HG02623 (cell line): Measurements from ENCODE around the gene PTPRU.
"Not testable (repeated sequence)": the region's sequence is repeated elsewhere in the genome, so short reads cannot be mapped to it uniquely, and the experiment has no call there.

Experiments
- ATAC-seq: cut with Tn5 transposase; IDR thresholded peaks from one replicate; pipeline ENCODE4 v1.9.1; 2021; ENCODE audit warnings: moderate library complexity; ENCODE audit not compliant: unreplicated experiment

PTPRU gene

DNA sequence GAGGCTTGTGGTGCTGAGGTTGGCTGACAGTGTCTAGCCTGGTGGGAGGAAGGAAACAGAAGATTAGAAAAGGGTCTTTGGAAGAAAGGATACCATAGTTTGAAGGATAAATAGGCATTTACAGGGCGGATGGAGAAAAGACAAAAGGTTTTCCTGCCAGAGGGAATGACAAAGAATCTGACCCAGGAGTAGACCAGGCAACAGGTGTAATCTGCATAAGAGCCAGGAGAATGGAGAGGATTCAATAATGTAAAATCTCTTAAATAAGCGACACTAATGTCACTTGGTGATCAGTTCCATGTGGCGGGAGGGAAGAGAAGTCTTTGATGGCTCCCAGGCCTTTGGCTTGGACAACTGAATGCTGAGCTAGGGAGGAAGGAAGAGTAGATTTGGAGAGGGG, 15.0 kb upstream of the PTPRU start:
- no peak for ATAC-seq

DNA sequence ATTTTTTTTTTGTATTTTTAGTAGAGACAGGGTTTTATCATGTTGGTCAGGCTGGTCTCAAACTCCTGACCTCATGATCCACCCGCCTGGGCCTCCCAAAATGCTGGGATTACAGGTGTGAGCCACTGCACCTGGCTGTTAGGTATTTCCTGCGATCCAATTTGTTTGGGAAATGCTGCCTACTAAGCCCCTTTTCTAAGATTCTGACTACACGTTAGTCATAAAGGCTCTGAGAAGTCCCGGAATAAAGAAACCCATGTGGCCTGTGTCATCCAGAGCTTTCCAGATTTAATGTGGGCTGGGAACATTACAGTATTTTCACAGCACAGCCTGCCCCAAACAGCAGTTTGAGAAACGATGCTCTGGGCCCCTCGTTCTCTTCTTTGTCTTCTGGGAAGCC, 14.1 kb upstream of the PTPRU start:
- ATAC-seq, result not testable (repeated sequence)

GRCh38 chr1:29222686-29223085, 13.6 kb upstream of the PTPRU start:
- no peak for ATAC-seq

- ATAC-seq, result no peak
Observed at GRCh38 chr1:29223521-29223920, 12.8 kb upstream of the PTPRU start.

DNA sequence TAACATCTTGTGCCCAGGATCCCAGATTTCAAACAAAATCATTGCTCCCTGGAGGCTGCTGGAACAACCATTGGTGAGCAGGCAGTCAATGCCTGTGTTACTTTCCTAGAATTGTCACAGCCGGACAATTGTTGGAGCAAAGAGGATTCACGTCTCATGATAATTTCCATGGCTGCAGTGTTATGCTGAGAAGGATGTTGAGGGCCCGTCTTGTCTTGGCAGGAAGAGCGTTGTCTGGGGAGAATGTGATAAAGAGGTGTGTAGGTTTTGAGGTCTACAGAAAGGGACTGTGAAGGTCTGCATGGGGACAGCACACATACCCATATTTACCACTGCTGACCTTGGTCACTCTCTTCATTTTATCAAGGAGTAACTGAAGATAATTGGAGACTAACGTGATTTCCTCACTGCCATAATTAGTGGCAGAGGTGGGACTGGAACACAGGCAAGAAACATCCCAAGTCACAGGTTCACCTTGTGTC, 11.9 kb upstream of the PTPRU start:
- ATAC-seq, result no peak

- ATAC-seq, result no peak
Observed at GRCh38 chr1:29225361-29225760, 11.0 kb upstream of the PTPRU start.

DNA sequence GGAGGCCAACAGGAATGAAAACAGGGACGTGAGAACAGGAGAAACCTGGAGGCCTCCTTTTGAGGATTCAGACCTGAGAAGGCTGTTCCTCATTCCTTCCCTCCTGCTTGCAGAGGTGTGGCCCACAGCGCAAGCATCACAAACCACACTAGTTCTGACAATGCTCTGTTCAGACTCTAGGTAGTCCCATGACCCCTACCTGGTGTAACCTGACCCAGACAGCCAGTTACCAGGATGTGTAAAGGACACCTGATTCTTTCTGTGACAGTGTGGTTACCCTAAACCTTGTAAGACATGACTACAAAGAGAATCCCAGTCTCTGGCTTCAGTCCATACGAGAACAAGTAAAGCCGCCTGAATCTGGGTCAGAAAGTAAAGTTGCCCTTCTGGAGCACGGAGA, 8.8 kb upstream of the PTPRU start:
- ATAC-seq, result no peak

- ATAC-seq, result no peak
Observed at GRCh38 chr1:29230204-29230552, 6.1 kb upstream of the PTPRU start.

DNA sequence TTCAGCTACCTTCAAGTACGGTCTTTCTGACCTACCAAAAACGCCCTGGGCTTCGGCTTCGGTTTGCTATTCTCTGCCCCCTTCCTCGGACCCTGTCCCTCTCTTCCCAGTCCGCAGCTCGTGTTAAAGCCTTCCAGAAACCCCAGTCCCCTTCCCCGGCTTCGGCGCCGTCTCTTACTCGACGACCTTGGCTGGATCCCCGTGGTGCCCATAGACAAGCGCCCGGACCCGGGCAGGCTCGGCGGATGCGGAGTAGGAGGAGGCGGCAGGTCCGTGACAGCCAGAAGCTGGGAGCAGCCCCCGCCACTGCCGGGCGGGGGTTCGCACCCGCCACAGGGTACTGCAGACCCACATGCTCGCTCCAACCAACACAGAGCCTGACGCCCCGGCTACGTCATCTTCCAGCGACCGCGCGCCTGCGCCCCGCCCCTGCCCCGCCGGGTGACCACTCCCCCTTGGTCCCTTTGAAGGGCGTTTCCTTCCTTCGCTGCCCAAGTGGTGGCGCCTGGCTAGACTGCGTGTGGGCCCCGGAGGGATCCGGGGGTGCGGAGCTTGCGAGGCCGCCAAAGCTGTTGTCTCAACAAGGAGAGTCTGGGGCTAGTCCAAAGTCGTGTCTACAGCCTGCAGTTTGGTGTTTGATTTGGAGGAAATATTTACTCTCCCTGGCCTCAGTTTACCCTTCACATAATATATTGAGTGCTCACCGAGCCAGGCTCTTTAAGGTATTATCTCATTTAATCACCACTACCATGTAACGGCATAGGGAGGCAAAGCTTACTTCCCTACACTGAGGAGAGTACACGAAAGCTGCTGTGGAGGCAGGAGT, 5.6 kb upstream of the PTPRU start, which contains the start of gene MECR:
TSS of gene MECR (minus strand) at position 382 of the 826 bp plus-strand sequence. CDS start at position 354, 28 bp downstream.
- peak; percentile 88 for ATAC-seq

- no peak for ATAC-seq
Observed at GRCh38 chr1:29232387-29232786, 3.9 kb upstream of the PTPRU start.

DNA sequence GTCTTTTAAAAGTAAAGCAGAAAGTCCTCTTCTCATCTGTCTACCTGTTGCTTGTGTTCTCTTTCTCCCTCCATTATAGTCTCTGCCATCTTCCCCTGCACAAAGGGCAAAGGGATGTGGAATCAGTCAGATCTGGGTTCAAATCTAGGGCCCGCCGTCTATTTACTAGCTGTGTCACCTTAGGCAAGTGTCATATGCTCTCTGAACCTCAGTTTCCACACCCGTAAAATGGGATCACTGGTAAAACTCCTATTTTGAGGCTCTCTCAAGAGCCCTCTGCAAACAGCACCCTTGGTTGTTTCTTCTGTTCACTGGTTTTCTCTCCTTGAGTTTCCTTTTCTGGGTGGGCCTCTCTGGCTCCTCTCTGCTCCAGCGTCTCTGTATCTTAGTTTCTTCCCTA, 2.6 kb upstream of the PTPRU start:
- ATAC-seq, result no peak

- ATAC-seq, result no peak
Observed at GRCh38 chr1:29234471-29234870, 1.9 kb upstream of the PTPRU start.

- ATAC-seq, result not testable (repeated sequence)
Observed at GRCh38 chr1:29234881-29235280, 1.4 kb upstream of the PTPRU start.

- no peak for ATAC-seq
Observed at GRCh38 chr1:29236712-29237128, 398 bp downstream of the PTPRU start.

DNA sequence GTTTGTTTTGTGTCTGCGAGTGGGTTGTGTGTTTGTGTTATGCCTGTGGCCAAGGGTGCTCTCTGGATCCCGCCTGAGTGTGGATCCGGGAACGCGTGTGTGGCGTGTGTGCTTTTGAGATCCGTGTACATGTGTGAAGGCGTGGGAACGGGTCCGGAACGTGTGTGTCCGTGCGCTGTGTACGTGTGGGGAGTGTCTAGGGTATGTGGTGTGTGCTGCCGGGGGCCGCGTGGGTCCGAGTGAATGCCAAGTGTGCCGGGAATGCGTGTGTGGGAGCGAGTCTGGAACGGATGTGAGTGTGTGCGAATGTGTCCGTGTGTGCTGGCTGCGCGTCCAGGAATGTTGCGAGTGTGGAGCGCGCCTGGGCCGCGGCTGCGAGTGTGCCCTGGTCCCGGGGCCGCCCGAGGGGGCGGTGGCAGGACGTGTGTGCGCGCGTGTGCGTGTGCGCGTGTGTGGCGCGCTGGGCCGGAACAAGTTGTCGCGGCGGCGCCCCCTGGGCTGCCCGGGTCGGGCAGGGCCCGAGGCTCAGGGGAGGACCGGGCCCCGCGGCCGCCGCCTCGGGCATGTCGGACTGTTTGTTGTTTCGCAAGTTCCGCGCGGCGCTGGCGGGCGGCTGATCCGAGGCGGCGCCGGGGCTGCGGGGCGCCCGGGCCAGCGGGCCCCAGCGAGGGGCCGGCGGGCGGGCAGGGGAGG, 953 bp downstream of the PTPRU start:
- ATAC-seq, result no peak

GRCh38 chr1:29237852-29238619, 1.7 kb downstream of the PTPRU start:
- ATAC-seq, result no peak

DNA sequence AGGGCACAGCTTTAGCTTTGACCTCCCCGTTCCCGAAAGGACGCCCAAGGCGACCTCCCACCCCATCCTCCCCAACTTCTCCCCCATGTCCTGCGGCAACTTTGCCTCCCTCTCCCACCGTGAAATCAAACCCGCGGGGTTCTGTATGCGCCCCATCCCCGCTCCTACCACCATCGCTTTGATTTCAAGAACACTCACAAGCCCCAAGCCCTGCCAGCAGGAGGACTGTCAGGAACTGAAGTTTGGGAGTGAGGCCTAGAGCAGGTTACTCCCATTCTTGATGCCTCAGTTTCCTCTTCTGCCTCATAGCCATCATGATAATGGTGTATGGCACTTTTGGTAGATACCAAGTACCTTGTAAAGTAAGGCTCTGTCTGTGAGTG, 2.3 kb downstream of the PTPRU start:
- no peak for ATAC-seq

DNA sequence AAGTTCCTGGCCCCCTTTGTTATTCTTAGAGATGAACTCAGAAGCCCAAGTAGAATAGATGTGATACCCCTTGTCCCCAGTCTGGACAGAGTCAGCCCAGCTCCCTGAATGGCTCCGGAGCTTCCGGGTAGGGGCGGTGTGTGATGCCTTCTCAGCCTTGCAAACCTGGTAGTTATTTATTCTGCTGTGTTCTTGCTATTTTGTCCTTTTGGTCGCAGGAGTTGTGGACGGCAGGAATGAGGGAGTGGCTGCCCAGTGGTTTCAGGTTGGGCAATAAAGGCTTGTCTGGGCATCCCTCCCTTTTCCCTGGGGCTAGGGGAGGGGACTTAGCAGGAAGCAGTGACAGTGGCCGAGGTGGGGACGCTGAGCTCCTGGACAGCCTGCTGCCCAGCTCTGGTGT, 2.8 kb downstream of the PTPRU start:
- no peak for ATAC-seq

DNA sequence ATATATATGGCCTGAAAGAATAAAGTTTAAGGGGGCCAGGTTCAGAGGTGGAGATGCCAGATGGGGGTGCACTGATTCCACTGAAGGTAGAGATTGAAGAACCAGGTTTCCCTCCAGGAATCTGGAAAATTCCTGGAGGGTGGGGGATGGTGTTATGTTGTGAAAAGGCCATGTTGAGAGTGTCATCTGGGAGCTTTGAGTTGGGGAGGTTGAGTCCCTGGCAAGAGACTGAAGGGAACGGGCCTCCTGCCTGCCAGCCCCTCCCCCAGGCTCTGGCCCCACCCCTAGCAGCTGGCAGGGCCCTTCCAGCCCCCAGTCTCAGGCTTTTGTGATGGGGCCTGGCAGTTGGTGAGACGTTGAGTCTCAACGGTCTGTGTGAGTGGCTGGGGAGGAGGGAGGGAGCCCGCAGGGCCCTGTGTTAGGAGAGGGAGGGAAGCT, 4.1 kb downstream of the PTPRU start:
- no peak for ATAC-seq

DNA sequence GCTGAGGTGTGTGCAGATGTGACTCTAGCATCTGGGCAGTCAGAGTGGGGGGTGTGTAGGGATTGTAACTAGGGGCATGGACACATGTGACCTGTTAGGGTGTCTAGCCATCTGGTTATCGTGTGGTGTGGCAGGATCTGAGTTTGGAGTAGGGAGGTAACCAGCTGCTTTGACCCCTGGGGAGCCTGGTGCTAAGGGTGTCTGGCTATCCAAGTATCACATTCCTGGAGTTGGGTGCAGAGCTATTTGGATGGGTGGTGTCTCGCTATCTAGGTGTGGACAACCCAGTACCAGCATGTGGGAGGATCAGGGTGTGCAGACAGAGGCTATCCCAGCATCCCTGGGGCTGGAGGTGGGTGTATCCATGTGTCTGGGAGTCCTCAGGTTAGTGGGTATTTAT, 4.7 kb downstream of the PTPRU start:
- no peak for ATAC-seq
